ENCODE data around the gene TMEM217. TPM values are rescaled to one million over a fixed set of nuclear protein-coding genes. Genes with fewer than 3 reads are reported as not detected.

Gene TMEM217
- total and polyA plus RNA-seq, 8 donors = 2.1 to 5.3 (median 2.5) TPM

DNA sequence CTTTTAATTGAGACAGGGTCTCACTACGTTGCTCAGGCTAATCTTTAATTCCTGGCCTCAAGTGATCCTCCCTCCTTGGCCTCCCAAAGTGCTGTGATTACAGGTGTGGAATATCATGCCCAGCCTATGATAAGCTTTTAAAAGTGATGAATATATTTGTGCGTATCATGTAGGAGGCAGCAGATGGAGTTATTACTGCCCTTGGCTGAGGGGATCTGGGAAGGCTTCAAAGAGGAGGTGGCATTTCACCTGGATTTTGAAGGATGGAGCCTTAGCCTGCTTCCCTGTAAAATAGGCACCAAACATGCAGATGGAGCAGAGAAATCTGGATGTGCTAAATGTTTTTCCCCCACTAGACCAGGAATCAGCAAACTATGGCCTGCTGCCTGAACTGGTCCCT, 77.9 kb downstream of the TMEM217 start:
- Histone ChIP-seq H3K36me3 (peaks cover 3 to 15% of the 10 kb centered on the region in 2 donors), H3K27me3 (no peaks in the 10 kb centered on the region), H3K27ac (no peak overlapping the region), H3K9me3 (no peaks in the 10 kb centered on the region), H3K4me3 (no peak overlapping the region), H3K4me1 (peaks cover 5 to 88% of the 10 kb centered on the region in 2 donors)
- TF ChIP-seq, protein P1, sequence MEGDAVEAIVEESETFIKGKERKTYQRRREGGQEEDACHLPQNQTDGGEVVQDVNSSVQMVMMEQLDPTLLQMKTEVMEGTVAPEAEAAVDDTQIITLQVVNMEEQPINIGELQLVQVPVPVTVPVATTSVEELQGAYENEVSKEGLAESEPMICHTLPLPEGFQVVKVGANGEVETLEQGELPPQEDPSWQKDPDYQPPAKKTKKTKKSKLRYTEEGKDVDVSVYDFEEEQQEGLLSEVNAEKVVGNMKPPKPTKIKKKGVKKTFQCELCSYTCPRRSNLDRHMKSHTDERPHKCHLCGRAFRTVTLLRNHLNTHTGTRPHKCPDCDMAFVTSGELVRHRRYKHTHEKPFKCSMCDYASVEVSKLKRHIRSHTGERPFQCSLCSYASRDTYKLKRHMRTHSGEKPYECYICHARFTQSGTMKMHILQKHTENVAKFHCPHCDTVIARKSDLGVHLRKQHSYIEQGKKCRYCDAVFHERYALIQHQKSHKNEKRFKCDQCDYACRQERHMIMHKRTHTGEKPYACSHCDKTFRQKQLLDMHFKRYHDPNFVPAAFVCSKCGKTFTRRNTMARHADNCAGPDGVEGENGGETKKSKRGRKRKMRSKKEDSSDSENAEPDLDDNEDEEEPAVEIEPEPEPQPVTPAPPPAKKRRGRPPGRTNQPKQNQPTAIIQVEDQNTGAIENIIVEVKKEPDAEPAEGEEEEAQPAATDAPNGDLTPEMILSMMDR (IDR thresholded peaks at IDR 0.05) = no peak
- intact Hi-C loops (cut with DNase I) = no loop called here
- ATAC-seq = no peak
- no peak for DNase-seq

DNA sequence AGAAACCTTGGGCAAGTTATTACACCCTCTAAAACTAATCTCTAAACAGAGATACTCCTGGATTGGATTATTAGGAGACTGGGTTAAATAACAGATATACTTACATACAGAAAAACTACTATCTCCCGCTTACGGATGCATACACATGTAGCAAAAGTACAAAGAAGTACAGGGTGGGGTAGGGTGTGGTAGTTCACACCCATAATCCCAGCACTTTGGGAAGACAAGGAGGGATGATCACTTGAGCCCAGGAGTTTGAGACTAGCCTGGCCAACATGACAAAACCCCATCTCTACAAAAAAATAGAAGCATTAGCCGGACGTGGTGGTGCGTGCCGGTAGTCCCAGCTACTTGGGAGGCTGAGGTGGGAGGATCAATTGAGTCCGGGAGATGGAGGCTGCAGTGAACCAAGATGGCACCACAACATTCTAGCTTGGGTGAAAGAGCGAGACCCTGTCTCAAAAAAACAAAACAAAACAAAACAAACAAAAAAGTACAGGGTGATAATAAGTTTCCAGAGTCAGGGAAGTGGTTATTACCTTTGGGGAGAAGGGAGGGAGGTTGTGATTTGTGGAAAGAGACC, 79.9 kb downstream of the TMEM217 start:
- no peak for DNase-seq
- Histone ChIP-seq H3K36me3 (peaks cover 3 to 36% of the 10 kb centered on the region in 2 donors), H3K27me3 (no peaks in the 10 kb centered on the region), H3K4me1 (peaks cover 5 to 88% of the 10 kb centered on the region in 2 donors), H3K4me3 (no peak overlapping the region), H3K9me3 (no peaks in the 10 kb centered on the region), H3K27ac (peak overlapping the region in 1 of 2 donors; percentile 97)
- TF ChIP-seq, protein P1 (IDR thresholded peaks at IDR 0.05) = no peak
- no peak for ATAC-seq
- intact Hi-C loops (cut with DNase I) = loop anchor here (10.0 kb wide), 2 partner anchors 123 to 153 kb away; no protein-coding TSS in a partner anchor

DNA sequence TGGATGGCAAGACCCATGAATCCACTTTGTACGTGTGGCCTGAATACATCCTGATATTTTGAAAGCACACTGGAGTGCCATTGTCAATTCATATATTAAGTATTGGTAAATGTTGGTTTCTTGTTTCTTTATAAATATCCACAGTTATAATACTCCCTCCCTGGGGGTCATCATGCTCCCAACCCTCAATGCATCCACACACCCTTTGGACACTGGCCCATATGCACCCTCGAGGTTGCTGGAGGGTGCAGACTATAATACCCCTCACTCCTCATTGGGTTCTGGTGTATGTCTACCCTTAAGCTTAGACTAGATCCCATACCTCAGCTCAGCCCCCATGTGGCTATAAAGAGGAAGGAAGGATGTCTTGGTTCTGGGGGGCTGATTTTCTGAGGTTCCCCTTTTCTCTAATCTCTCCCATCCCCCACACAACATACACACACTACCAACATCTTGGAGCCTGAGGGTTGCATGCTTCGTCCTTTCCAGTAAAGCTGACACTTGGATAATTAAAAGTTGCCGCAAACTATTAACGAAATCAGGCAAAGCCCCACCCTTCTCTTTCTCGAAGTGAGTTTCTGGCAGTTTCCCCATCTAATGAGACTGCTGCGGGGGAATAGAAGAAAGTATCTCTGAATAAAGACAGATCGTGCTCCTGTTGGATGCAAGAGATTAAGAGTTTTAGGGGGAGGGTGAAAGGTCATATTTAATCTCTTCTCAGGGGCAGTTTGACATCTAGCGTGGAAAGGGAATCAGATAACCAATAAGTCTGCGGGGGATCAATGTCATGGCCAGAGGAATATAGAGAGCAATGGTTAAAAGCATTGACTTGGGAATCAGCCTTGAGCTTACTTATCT, 80.6 kb downstream of the TMEM217 start:
- DNase-seq = no peak
- intact Hi-C loops (cut with DNase I) = loop anchor here (10.0 kb wide), 2 partner anchors 123 to 153 kb away; no protein-coding TSS in a partner anchor
- peak overlapping the region in 1 of 2 donors; percentile 97 for H3K27ac ChIP-seq
- H3K27me3 ChIP-seq = no peaks in the 10 kb centered on the region
- H3K4me1 ChIP-seq = peaks cover 0 to 88% of the 10 kb centered on the region in 2 donors
- H3K9me3 ChIP-seq = no peaks in the 10 kb centered on the region
- no peak overlapping the region for H3K4me3 ChIP-seq
- H3K36me3 ChIP-seq = peaks cover 3 to 43% of the 10 kb centered on the region in 2 donors
- ATAC-seq = no peak
- TF ChIP-seq, protein P1 (IDR thresholded peaks at IDR 0.05) = no peak

DNA sequence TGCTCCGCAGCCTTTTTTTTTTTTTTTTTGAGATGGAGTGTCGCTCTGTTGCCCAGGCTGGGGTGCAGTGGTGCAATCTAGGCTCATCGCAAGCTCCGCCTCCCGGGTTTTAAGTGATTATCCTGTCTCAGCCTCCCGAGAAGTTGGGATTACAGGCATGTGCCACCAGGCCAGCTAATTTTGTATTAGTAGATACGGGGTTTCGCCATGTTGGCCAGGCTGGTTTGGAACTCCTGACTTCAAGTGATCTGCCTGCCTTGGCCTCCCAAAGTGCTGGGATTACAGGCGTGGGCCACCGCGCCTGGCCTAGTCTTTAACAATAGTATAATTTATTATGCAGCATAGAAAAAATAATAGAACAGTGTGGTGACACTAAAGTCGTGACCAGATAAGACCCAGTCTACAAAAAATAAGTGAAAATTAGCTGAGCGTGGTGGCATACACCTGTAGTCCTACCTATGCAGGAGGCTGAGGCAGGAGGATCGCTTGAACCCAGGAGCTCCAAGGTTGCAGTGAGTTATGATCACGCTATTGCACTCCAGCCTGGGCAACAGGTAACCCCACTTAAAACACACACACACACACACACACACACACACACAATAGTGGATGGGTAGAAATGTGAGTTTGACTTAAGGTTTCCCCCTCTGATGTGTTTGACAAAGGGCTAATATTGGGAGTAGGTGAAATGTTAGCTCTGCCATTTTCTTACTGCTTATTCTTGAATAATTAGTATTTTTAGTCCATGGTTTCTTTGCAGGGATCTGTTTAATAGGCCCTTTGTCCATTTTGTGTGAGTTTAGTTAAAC, 81.5 kb downstream of the TMEM217 start:
- DNase-seq (no peak), ATAC-seq (no peak)
- Histone ChIP-seq H3K27me3 (no peaks in the 10 kb centered on the region), H3K4me3 (peak overlapping the region in 1 of 2 donors; percentile 73), H3K27ac (peak overlapping the region in 1 of 2 donors; percentile 97), H3K9me3 (no peaks in the 10 kb centered on the region), H3K4me1 (peaks cover 0 to 80% of the 10 kb centered on the region in 2 donors), H3K36me3 (peaks cover 3 to 48% of the 10 kb centered on the region in 2 donors)
- TF ChIP-seq, protein P1 (IDR thresholded peaks at IDR 0.05) = no peak
- intact Hi-C loops (cut with DNase I) = loop anchor here (10.0 kb wide), 2 partner anchors 122 to 152 kb away; no protein-coding TSS in a partner anchor
